Eye (tissue), 1 donor: ENCODE measurements around the gene CNIH4.
"Not testable (repeated sequence)": the region's sequence is repeated elsewhere in the genome, so short reads cannot be mapped to it uniquely, and the experiment has no call there.

Source experiments
- DNase-seq: peaks from one replicate; pipeline ENCODE4 v3.0.0-alpha.2; 2015

The CNIH4 gene

DNA sequence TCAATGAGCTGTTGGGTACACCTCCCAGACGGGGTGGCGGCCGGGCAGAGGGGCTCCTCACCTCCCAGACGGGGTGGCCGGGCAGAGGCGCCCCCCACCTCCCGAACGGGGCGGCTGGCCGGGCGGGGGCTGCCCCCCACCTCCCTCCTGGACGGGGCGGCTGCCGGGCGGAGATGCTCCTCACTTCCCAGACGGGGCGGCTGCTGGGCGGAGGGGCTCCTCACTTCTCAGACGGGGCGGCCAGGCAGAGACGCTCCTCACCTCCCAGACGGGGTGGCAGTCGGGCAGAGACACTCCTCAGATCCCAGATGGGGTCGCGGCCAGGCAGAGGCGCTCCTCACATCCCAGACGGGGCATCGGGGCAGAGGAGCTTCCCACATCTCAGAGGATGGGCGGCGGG is 7.0 kb upstream of the CNIH4 start:
- DNase-seq = not testable (repeated sequence)

DNA sequence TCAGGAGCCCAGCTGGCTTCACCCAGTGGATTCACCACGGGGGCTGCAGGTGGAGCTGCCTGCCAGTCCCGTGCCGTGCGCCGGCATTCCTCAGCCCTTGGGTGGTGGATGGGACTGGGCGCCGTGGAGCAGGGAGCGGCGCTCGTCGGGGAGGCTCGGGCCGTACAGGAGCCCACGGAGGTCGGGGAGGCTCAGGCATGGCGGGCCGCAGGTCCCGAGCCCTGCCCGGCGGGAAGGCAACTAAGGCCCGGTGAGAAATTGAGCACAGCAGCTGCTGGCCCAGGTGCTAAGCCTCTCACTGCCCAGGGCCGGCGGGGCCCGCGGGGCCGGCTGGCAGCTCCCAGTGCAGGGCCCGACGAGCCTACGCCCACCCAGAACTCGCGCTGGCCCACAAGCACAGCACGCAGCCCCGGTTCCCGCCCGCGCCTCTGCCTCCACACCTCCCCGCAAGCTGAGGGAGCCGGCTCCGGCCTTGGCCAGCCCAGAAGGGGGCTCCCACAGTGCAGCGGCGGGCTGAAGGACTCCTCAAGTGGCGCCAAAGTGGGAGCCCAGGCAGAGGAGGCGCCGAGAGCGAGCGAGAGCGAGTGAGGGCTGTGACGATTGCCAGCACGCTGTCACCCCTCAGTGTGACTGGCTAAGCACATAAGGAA is 4.1 kb upstream of the CNIH4 start:
- not testable (repeated sequence) for DNase-seq

DNA sequence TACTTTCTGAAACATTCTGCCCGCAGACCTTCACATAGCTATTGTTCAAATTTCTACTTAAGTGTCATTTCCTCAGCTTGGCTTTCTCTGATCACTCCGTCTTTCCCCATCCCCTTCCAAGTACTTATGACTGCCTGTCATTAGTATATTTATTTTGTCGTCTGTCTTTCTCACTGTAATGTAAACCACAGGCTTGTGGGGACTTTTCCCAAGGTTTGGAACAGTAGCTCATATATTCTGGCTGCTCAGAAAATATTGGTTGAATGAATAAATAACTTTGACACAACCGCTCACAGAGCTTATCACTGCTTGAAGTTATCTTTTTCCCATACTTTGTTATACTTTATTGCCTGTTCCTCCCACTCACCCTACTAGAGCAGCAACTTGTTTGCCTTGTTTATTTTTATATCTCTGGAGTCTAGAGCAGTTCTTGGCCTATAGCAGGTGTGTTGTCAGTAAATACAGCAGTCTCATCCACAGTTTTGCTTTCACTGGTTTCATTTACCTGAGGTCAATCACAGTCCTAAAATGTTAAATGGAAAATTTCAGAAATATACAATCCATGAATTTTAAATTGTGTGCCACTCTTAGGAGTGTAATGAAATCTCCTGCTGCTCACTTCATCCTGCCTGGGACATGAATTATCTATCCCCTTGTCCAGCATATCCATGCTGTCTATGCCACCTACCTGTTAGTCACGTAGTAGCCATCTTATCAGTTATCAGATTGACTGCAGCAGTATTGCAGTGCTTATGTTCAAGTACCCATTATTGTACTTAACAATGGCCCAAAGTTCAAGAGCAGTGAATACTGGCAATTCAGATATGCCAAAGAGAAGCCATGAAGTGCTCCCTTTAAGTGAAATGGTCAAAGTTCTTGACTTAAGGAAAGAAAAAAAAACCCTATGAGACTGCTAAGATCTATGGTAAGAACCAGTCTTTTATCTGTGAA is 2.4 kb upstream of the CNIH4 start:
- DNase-seq = no peak

DNA sequence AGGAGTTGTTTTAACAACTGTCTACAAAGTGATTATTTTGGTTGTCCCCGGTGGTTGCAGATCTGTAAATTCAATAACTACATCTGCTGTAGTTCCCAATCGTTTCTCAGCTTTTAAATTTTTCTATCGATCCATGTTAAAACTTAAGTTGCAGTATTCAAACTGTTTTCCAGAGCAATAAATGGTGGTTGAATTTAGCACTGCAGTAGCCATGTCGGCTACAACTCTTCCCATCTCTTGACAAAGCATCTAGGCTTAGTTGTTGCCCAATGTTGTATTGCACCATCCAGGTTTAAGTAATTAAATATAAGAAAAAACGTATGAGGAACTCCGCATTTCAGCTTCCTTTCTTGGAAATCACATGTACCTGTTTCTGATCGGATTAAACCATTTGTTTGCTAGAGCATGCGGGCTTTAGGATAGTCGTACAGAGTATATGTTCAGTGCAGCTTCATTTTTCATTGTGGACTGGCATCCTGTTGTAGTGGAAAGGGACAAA is 996 bp downstream of the CNIH4 start:
- peak; percentile 42 for DNase-seq

DNA sequence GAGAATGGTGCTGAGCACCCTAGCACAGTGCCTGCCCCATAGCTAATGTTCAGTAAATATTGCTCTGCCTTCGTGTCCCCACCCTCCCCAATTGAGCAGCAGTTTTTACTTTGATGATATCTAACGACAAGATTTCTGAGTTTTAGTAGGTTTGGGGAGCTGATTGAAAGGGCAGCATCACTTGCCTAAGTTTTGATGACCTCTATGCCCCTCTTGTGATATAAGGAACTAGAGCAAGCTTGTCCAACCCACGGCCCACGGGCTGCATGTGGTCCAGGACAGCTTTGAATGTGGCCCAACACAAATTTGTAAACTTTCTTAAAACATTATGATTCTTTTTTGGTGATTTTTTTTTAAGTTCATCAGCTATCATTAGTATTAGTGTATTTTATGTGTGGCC is 1.6 kb downstream of the CNIH4 start:
- no peak for DNase-seq

- no peak for DNase-seq
Observed at GRCh38 chr1:224359207-224359606, 2.5 kb downstream of the CNIH4 start.

DNA sequence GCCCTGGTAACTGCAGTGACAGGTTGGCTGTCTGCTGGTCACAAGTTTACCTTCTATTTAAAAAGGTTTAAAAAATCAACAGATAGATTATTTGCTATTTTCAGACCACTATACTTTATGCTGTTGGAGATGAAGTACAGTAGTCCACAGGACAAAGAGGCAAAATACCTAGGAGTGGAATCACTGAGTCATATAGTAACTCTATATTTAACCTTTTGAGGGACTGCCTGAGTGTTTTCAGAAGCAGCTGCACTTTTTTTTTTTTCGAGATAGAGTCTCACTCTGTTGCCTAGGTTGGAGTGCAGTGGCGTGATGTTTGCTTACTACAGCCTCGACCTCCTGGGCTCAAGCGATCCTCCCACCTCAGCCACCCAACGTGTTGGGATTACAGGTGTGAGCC is 11.7 kb downstream of the CNIH4 start:
- DNase-seq = no peak

DNA sequence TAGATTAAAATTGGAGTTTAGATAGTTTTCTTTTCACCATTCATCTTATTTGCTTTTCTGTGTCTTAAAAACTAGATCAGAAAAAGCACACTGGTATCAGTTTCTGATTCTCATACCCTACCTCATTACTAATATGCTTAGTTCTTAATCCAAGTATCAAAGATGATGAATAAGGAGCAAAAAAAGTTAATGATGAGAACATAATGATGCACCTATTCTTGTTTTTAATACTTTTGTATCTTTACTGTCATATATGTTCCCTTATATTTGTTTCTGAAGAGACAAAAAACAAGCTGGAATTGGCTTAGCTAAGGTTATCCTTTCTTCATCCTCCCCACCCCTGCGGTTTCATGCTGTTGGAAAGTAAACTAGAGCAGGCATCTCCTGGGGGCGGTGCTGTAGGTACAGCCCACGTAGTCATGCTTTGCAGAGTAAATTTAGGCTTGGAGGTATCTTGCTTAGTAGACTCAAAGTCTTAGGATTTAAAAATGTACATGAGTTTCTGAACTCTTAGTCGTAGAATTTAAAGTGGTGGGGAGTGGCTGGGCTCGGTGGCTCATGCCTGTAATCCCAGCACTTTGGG is 16.4 kb downstream of the CNIH4 start:
- DNase-seq = no peak

GRCh38 chr1:224375059-224375458 is 18.4 kb downstream of the CNIH4 start:
- no peak for DNase-seq

GRCh38 chr1:224377676-224378006 is 21.0 kb downstream of the CNIH4 start:
- no peak for DNase-seq

DNA sequence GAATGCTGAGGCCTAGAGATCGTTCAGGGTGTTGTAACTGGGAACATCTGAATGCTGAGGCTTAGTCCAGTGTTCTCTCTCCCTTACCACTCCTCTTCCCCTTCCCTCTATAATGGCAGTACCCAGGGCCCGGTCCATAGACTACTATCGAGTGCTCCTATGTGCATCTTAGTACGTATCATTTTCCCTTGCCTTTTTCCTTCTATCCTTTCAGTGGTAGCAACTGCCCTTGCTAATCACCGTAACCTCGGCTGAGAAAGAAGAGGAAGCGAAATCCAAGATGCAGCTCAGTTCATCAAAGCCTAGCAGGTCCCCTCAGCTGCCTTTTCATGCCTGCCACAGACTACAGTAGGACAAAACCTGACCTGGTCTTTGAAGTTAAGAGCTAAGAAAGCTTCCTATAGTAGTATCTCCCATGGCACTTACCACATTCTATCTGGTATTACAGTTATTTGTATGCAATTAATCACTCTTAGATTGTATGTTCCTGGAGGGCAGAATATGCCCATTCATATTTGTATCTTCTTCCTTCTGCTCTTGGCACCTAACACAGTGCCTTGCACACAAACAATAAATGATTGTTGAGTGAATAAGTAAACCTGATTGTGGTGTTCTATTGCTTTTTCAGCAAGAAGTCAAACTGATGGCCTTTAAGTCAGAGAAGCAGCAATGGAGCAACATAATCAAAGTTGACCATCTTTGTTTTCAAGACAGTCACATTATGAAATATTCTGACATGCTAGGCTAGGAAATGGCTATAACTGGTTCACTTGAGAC is 22.4 kb downstream of the CNIH4 start:
- no peak for DNase-seq

- DNase-seq = no peak
Observed at GRCh38 chr1:224380003-224380402, 23.3 kb downstream of the CNIH4 start.

DNA sequence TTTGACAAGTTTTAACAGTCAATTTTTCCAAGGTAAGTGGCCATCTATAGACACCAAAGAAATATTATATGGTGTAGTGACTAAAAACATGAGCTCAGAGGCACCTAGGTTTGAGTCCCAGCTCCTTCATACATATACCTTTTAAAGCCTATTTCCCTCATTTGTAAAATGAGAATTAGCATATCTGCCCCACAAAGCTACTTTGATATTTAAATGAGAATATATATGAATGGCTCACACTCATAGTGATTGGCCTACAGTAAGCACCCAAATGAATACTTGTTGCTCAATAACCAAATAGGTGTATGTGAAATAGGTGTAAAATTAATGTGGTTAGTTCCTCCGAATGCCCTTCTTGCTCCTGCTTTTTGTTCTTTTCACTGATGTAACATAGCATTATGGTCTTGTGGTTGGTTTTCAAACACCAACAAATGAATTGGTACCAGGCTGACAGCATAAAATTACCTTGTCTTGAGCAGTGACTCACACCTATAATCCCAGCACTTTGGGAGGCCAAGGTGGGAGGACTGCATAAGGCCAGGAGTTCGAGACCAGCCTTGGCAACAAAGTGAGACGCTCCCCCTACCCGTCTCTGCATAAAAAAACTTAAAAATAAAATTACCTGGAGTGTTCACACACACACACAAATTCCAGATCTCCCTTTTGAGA is 25.3 kb downstream of the CNIH4 start:
- no peak for DNase-seq

DNA sequence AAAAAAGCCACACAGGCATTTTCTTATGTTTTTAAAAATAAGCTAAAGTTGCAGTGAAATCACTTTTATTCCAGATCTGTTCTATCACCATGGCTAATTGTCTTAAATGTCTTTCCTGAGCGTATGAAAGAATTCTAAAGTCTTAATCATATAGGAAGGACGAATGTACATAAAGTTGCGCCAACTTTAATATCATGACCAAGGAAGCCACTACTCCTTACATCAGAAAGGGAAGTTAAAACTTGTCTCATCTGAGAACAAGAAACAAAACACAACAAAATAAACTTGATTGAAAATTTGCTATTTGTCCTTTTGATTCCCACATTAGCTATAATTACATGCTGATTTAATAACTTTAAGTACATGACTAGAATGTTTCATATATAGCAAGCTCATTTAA is 26.5 kb downstream of the CNIH4 start:
- no peak for DNase-seq

- DNase-seq = no peak
Observed at GRCh38 chr1:224387302-224387912, 30.7 kb downstream of the CNIH4 start.

GRCh38 chr1:224387943-224388342 is 31.3 kb downstream of the CNIH4 start:
- no peak for DNase-seq

DNA sequence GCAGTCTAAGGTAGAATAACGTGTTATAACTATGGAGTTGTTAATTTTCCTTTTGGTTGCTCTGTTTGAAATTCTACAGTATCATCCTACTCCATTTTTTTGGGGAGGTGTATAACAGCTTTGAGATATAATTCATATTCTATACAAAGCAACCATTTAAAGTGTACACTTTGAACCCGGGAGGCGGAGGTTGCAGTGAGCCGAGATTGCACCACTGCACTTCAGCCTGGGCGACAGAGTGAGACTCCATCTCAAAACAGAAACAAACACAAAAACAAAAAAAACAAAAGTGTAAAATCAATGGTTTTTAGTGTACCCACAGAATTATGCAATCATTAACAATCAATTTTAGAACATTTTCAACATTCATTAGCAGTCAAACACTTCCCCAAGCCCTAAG is 33.8 kb downstream of the CNIH4 start:
- DNase-seq = no peak

DNA sequence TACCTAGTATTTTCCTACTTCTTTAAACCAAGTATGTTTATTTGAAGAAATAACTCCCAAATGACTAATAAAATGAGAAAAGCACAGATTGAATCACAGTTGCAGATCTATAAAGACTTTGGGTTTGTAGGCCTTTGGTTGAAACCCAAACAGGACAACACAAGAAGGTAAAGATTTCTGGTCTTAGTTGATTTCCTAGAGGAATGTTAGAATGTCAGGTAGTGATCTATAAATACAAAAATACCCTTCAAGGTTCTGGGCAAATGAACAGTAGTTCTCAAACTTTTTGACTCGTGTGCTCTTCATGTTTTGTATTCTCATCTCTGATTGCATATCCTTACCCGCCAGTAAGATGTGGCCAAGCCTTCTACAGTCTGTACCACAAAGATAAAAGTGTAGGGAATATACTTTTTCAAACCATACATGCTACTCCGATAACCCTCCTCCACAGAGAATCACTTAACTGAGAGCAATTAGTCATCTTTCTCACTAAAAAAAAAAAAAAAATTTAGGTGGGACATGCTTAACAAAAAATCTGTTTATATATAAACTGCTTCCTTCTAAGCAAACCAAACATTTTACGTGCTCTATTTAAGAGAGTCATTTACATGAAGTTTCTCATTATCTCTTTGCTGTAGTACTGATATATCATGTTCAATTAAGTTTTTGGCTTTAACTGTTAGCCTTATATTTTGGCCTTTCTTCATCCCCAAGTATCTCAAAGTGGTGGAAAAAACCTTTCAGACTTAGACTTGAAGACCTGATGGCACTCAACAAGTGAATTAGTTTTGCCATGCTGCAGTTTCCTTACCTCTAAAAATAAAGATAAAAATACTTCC is 36.0 kb downstream of the CNIH4 start:
- DNase-seq = no peak

GRCh38 chr1:224393294-224393693 is 36.6 kb downstream of the CNIH4 start:
- no peak for DNase-seq

DNA sequence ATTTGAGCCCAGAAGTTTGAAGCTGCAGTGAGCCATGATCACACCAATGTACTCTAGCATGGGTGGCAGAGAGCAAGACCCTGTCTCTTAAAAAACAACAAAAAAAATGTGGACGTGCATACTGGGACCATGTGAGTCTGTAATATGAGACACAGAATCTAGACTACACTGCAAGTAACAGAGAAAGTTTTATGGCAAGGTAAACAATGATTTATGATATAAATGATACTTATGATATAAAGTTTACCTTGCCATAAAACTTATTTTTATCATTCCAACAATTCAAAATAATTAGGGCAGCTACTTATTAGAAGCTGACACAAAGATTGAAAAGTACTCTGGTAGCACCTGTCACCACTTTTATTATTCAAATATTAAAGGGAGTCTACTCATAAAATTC is 43.2 kb downstream of the CNIH4 start:
- no peak for DNase-seq

DNA sequence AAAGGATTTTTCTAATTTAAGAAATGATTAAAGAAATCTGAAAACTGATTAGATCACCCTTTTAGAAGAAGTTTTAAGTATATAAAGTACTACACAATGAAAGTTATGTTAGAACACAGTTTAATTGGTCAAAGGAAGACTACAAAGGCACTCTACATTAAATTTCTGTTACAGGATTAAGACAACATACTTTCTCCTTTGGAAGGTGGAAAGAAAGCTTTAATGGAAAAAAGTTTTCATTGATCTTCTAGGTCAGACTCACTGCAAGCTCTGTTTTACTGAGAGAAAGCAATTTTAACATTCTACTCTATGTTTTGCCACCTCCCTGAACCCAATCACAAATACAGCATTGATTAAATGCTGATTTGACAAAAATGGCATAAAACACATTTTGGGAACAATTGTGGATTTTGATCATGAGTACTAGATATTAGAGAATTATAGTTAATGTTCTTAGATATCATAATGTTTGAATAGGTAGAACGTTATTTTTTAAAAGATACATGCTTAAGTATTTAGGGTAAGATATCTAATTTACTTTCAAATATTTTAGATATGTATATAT is 45.9 kb downstream of the CNIH4 start:
- DNase-seq = no peak
